Measurements from ENCODE around the gene ZNF800. TPM values are rescaled to one million over a fixed set of nuclear protein-coding genes. Genes with fewer than 3 reads are reported as not detected.

ZNF800 gene
- total RNA-seq, 1 donor from 2014 or later = 42.4 TPM

- intact Hi-C loops (cut with micrococcal nuclease) = no loop called here
These were observed 1.5 kb downstream of the ZNF800 start for GRCh38 chr7:127390817-127391590.

GRCh38 chr7:127390186-127390816 lies 2.2 kb downstream of the ZNF800 start:
- intact Hi-C loops (cut with micrococcal nuclease) = no loop called here

- intact Hi-C loops (cut with micrococcal nuclease) = no loop called here
These were observed 3.2 kb downstream of the ZNF800 start for GRCh38 chr7:127389321-127389720.

GRCh38 chr7:127387974-127388373 lies 4.5 kb downstream of the ZNF800 start:
- intact Hi-C loops (cut with micrococcal nuclease) = no loop called here

GRCh38 chr7:127383123-127383835 lies 9.2 kb downstream of the ZNF800 start:
- intact Hi-C loops (cut with micrococcal nuclease) = no loop called here

GRCh38 chr7:127382301-127383085 lies 10.0 kb downstream of the ZNF800 start:
- intact Hi-C loops (cut with micrococcal nuclease) = no loop called here

GRCh38 chr7:127380479-127380878 lies 12.0 kb downstream of the ZNF800 start:
- intact Hi-C loops (cut with micrococcal nuclease) = no loop called here

- intact Hi-C loops (cut with micrococcal nuclease) = no loop called here
These were observed 12.9 kb downstream of the ZNF800 start for GRCh38 chr7:127379642-127380041.

GRCh38 chr7:127378537-127378936 lies 14.0 kb downstream of the ZNF800 start:
- intact Hi-C loops (cut with micrococcal nuclease) = no loop called here

GRCh38 chr7:127377425-127377824 lies 15.1 kb downstream of the ZNF800 start:
- intact Hi-C loops (cut with micrococcal nuclease) = no loop called here

GRCh38 chr7:127375631-127376030 lies 16.9 kb downstream of the ZNF800 start:
- intact Hi-C loops (cut with micrococcal nuclease) = no loop called here

- intact Hi-C loops (cut with micrococcal nuclease) = no loop called here
These were observed 24.8 kb downstream of the ZNF800 start for GRCh38 chr7:127367679-127368078.

GRCh38 chr7:127366680-127367079 lies 25.8 kb downstream of the ZNF800 start:
- intact Hi-C loops (cut with micrococcal nuclease) = no loop called here

GRCh38 chr7:127365957-127366315 lies 26.6 kb downstream of the ZNF800 start:
- intact Hi-C loops (cut with micrococcal nuclease) = no loop called here

GRCh38 chr7:127365164-127365956 lies 27.1 kb downstream of the ZNF800 start:
- intact Hi-C loops (cut with micrococcal nuclease) = no loop called here

- intact Hi-C loops (cut with micrococcal nuclease) = no loop called here
These were observed 30.0 kb downstream of the ZNF800 start for GRCh38 chr7:127362364-127363027.

GRCh38 chr7:127361736-127362135 lies 30.8 kb downstream of the ZNF800 start:
- intact Hi-C loops (cut with micrococcal nuclease) = no loop called here

- intact Hi-C loops (cut with micrococcal nuclease) = no loop called here
These were observed 33.5 kb downstream of the ZNF800 start for GRCh38 chr7:127359011-127359410.

- intact Hi-C loops (cut with micrococcal nuclease) = no loop called here
These were observed 38.6 kb downstream of the ZNF800 start for GRCh38 chr7:127353897-127354296.

- intact Hi-C loops (cut with micrococcal nuclease) = no loop called here
These were observed 41.9 kb downstream of the ZNF800 start for GRCh38 chr7:127350586-127350985.

All from T-helper 2 cell treated with Interferon-gamma antibody and Interleukin-4, amounts not matched to agents 100 ng/mL and 5 ng/mL, for 36 hours (primary cell).